Measurements from ENCODE around the gene RNF149.

The RNF149 gene

DNA sequence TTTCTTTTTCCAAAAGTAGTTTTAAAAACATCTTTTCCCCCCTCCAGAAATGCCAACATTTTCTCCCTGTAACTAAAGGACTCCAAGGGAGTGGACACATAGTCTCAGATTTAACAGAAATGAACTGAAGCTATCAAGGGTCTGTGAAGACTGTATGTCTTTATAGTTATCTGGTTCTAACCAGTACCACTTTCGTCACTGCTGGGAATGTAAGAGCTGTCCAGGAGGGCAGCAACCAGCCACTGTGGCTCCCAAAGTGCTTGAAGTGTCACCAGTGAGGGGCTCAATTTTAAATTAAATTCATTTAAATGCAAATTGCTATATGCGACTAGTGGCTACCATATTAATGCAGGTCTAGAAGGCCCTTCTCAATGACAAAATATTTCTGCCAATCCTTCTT, 15.0 kb downstream of the RNF149 start:
- no peak for FAIRE-seq

DNA sequence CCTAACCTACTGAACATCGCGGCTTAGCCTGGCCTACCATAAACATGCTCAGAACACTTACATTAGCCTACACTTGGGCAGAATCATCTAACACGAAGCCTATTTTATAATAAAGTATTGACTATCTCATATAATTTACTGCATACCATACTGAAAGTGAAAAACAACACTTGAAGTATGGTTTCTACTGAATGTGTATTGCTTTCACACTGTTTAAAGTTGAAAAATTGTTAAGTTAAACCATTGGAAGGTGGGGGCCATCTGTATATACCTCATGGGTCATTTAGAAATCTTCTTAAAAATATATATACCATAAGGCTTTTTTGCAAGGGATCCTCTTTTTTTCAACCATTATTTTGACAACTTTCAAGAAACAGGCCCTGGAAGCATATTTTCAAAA, 16.5 kb downstream of the RNF149 start:
- FAIRE-seq, result no peak

DNA sequence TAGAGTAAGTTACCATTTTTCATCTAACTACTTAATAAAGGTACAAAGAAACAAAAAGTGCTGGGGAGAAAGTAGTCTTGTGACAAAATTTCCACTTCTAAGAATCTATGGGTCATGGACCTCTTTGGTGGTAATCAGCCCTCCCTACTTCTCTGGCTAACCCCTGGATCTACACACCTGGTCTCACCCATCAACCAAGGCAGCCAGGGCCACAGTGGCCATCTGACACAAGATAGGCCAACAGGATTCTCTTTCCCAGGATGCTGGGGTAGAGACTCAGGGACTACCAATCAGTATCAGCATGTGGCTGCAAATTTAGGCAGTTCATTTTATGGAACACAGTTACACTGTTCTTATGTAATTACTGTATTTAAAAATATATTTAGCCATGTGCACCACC, 17.8 kb downstream of the RNF149 start:
- FAIRE-seq, result no peak

DNA sequence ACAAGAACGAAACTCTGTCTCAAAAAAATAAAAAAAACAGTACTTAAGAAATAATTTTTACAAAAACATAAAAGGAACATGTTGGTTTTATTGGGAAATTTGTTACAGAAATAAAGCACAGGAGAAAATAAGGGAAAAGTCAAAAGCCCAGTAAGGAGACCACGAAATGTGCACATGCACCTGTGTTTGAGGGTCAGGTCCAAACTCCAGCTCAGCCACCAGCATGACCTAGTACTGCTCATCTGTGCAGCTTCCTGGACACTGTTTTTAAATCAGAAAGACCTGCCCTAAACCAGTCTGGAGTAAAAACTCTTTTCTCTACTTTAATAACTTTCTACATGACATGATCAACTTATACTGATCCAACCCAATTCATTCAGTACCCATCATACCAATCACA, 21.2 kb downstream of the RNF149 start:
- no peak for FAIRE-seq

DNA sequence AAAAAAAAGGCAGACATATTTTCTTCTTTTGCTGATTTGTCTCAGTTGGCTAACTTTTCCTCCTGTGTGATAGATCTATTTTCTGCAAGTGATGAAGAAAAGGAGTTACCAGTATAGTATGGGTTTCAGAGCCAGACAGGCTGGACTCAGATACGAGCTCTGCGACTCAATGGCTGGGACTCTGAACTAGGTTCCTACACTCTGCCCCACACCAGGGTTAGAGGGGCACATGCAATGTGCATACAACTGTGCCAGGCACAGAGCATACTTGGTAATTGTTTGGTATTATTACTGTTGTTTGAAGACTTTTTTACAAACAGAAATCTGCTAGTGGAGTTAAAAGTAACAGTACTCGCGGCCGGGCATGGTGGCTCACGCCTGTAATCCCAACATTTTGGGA, 21.8 kb downstream of the RNF149 start:
- no peak for FAIRE-seq

DNA sequence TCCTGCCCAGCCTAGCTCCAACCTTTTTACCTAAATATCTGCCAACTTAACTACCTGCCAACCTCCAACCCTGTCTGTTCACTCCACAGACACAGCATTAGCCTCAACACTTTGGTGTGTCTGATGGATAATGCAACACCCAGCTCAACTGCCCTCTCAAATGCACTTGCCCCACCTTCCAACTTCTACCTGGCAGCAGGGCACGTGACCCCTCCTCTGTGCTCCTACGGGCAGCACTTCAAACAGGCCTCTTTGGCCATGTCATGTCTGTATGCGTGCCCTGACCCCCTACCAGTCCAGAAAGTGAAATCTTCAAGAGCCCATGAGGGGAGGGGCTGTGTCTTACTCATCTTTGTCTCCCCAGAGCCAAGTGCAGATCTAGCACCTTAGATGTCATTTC, 25.5 kb downstream of the RNF149 start:
- no peak for FAIRE-seq

DNA sequence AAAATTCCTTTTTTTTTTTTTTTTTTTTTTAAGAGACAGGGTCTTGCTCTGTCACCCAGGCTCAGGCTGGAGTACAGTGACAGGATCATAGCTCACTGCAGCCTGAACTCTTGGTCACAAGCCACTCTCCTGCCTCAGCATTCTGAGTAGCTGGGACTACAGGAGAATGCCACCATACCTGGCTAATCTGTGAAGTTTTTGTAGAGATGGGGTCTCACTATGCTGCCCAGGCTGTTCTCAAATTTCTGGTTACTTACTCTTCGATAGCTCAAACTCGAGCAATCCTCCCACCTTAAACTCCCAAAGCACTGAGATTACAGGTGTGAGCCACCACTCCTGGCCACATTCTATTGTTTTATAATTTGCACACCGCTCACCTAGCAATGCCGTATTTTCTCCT, 27.0 kb downstream of the RNF149 start:
- FAIRE-seq, result no peak

DNA sequence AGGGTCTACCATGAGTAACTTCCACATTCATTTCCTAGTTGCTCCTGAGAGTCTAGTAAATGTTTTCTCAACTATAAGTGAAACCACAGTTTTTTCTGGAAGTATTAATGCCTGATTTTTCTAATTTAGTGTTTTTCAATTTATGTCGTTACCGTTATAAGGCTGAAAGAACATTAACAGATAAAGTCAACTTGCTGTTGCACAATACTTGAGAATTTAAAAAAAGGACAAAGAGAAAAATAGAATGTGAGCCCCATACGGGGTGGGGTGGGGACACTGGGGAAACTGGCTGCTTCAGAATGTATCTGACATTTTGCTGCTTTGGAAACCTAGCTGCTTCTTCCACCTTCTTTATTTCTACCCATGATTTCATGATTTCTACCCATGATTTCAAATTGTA, 29.6 kb downstream of the RNF149 start:
- no peak for FAIRE-seq

DNA sequence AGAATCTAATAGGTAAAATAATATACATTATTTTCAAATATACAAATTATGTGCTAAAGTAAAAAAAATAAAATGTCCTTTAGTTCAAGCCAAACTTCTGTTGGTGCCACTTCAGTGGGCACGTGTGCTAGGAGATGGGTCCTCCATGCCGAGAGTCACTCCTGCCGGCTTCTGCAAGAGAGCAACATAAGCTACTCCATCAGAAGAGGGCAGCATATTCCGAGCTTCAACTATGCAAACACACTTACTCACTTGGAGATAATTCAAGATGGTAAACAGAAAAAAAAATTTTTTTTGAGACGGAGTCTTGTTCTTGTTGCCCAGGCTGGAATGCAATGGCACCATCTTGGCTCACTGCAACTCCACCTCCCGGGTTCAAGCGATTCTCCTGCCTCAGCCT, 31.4 kb downstream of the RNF149 start:
- FAIRE-seq, result no peak

DNA sequence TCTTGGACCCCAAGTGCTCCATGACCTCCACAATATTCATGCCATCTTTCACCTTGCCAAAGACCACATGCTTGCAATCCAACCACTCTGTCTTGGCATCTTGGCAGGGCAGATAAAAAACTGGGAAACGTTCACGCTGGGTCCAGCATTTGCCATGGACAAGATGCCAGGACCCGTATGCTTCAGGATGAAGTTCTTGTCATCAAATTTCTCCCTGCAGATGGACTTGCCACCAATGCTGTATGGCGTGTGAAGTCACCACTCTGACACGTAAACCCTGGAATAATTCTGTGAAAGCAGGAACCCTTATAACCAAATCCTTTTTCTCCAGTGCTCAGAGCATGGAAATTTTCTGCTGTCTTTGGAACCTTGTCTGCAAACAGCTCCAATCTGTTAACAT, 34.4 kb downstream of the RNF149 start:
- FAIRE-seq, result no peak

DNA sequence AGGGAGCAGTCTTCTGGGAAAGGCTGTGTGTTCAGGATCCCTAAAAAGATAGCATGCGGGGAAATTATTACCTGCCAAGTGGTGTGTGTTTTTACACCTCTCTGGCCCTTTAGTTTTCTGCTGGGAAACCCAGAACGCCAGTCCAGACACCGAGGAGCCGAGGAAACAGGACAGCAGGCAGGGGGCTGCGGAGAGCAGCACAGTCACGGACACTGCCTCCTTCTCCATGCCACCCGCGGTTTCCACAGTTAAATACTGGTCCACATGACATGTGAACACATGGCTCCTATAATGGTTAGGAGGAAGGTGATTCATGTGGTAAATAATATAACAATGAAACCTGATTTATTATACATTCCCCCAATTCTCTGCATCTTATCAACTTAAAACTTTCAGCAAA, 35.4 kb downstream of the RNF149 start:
- FAIRE-seq, result no peak

DNA sequence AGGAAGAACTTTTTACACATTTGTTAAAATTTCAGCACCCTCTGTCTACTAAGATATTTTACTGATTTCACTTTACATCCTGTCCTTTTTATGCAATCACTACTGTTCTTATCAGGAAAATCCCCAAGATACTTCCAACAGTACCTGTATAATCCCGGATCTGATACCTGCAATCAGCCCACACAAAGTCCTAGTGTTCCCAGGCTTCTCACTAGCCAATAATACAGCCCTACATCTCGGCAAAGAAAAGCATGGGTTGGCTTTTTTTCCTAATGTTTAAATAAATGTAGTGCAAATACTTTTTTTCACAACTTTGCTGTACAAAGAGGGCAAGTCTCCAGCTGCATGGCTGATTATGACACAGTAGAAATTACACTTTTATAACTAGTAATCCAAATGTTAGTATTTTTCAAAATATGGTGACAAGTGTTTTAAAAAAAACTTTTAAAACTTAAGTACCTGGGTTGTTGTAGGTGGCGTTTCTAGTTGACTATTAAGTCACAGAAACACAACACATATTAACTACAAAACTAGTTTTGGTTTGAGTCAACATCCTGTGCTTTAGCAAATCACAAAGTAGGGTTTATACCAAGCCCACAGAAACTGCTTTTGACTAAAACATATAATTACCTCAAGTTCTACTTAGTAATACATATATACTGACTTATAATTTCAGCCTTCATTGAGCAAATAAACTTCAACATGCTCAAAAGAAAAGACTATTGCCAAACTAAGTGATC, 36.3 kb downstream of the RNF149 start:
- FAIRE-seq, result peak; percentile 3

DNA sequence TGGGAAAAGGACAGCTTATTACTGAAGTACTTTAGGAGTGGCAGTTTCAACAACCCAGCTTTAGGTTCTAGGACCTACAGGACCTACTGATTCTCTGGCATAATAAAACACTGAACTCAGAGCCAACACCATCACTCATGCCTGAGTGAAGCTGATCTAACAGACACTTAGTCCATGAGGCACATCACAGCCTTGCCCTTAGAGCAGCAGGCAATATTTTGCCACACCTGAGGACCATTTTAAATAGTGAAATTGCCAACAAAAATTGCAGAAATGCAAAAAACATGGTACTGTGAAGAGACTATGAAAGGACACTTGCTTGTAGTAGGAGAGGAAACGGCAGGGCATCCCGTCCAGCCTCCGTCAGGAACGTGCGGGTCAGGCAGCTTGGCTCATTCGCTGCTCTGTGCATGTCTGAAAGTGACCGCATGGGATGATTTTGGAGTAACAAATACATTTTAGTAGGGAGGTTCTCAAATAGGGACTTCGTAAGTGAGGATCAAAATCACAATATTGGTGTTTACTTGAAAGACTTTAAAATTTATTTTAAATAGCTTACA, 37.7 kb downstream of the RNF149 start:
- no peak for FAIRE-seq

DNA sequence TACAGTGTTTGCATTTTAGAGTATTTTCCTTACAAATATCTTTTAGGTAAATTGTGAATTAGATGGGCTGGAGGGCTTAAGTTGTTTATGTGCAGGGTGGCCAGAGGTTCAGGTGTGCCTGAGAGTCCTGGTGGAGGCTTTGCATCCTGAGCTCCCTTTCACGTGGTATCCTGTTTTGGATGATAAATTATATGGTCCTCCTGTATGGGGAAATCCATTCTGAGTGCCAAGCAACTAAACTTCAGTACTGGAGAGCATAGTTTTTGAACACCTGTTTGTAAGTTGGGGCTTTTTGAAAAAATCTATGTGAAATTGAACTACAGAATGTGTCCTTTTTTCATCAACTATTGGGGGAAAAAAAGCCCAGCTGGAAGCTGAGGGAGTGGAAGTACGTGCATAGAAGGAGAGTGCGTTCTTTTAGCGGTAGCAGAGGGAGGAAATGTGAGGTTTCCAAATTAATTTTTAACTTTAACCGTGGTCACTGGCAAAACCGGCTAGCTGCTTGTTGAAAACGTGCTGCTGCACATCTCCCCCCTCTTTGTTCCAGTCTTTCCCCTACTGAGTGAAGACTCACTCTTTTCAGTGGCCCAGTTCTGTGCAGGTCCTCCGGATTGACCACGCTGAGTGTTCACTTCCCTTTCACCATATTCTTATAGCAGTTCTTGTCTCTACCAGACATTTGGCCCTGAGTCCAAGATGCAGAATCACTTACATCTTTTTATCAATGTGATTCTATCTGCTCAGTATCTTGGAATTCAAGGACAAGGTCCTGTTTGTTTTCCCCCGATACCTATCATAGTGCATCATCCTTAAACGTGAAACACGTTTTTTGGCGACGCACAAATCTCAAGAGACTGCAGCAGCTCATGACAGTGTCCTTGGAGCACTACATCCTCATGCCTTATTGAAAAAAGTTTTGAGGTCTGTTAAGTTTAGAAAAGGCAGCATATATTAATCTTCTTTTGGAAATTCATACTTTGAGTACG, 40.5 kb downstream of the RNF149 start:
- FAIRE-seq, result no peak

DNA sequence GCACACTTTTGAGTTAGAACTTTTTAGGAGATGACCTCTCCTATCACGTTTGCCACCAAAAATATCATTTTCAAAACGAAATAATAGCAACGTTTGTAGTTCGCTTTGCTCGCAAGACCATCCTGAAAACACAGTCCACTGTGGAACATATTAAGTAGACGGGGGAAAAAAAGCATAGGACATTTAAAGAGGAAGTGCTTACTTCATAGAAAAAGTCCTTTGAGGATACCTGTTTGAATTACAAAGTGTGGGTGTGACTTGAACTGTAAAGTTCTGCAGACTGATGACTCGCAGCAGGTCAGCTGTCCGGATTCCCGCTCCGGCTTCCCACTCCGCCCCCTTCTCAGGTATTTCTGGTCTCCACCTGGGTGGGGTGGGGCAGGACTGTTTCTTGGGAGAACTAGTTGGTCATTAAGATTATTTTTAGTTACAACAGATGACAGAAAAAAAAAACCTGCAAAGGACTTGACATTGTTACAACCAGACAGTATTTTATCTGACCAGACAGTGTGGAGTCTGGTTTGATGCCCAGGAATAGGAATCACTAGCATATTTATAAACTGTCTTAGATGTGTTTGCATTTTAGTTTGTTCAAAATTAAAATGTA, 42.5 kb downstream of the RNF149 start:
- no peak for FAIRE-seq

DNA sequence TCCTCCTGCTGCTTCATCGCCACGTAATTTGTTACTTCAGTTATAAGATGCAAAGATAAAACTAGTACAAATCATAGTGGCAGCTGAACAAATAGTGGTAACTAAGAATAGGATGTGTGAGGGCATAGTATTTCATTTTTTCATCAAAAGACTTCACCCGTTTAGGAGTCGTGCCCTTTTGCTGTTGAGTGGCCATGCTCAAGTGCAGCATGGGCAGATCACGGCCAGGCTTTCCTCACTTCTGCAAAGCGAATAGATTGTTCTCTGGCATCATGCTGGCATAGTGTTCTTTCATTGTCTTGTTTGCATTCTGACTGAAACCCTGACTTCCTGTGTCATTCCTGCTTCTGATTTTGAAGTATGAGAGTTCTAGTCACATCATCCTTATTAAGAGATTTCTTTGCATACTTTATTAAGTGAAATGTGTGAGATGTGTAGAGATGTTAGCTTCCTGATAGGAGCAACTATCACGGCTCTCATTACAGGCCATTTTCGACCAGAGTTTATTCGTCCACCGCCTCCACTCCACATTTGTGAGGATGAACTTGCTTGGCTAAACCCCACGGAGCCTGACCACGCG, 44.1 kb downstream of the RNF149 start:
- FAIRE-seq, result no peak

DNA sequence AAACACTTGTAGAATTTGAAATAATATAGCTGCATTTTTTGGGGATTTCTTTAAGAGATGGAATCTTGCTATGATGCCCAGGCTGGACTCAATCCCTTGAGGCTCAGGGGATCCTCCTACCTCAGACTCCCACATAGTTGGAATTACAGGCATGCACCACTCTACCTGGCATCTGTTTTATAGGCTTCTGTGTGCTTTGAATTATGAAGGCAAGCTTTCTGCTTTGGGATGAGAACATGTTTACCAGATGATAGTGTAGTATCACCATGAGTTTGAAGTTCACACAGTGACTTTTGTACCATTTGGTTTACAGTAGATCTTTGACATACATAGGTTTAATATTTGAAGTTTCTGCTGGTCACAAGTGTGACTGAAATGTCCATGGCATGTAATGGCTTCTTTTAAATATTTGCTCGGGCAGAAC, 45.1 kb downstream of the RNF149 start:
- FAIRE-seq, result no peak

DNA sequence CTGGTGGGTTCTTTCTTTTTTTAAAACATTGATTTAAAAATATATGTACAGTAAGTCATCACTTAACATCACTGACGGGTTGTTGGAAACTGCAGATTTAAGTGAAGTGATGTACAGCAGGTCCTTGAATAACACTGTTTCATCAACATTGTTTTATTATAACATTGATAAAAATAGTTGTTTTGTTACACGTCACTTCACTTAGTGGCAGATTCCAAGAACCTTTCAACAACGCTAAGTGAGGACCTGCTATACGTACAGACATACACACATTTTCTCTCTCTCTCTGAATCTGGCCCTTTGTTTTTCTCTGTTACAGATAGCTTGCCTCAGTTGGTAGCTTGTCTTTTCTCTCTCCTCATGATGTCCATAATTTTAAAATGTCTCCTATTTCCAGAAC, 46.4 kb downstream of the RNF149 start:
- FAIRE-seq, result no peak

DNA sequence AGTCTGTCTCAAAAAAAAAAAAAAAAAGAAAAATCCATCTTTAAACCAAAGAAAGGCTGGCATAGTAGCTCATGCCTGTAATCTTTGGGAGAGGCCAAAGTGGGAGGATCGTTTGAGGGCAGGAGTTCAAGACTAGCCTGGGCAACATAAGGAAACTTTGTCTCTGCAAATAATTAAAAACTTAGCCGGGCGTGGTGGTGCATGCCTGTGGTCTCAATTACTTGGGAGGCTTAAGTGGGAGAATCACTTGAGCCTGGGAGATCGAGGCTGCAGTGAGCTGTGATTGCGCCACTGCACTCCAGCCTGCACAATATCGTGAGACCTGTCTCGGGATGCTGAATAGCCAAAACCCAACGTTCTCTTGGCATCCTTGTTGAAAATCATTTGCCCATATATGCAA, 49.7 kb downstream of the RNF149 start:
- no peak for FAIRE-seq

DNA sequence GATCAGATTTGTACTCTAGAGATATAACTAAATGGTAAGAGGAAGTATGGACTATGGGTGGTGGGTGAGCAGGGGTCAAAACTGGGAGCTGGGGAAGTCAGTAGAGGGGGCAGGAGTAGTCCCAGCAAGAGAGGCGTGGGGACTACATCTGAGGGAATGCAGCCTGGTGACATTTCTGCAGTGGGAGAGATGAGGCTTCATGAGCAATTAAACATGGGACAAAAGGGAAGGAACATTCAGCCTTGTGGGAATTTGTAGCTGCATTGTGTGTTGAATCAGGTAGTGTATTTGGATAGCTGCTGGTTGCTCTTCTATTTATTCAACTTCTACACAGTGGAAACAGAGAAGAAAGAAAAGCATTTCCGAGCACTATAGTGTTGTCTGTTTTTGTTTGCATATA, 52.2 kb downstream of the RNF149 start:
- FAIRE-seq, result no peak

DNA sequence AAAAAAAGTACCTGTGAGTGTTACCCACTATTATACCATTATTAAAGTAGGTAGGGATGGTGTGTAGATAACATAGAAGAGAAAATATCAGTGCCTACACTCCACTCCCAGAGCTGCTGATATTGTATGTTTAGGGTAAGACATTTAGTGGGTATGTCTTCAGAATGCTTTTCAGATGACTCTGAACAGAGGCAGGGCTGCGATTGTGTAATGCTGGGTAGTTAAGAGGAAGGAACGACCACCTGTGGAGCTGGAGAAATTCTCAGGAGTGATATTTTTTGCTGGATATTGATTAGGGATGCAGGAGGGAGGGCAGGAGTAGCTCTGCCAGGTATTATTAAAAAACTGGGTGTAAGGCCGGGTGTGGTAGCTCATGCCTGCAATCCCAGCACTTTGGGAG, 53.0 kb downstream of the RNF149 start:
- no peak for FAIRE-seq

DNA sequence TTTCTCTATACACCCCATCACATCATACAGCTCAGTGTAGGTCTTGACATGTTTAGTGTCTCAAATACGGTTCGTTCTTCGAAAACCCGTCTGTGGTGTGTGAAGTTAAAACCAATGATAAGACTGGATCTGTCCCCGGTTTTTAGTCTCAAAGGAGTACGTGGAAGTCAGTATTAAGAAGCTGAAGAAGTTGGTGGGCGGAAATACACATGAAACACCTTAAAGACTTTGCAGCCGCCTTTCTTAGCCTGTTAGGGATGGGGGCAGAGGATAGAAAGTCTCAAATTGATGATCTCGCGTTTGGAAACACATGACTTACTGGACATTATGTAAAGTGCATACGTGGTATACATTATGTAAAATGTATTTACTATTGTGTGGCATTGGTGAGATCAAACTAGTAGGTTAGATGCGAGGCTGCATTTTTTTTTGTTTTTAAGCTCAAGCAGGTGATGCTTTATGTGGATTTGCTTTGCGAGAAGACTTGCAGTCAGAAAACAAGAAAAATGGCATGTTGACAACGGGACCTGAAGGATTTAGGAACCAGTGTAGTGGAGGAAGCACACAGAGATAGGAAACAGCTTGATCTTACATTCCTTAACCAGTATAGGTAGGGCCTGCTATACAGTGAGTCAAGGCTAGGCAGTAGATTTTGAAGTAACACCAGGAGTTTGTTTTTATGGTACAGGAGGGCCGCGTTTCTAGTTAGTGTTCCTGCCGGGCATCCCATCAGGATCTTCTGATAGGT, 54.6 kb downstream of the RNF149 start:
- no peak for FAIRE-seq
